AG09319 (cell line): ENCODE measurements around the gene STAB2.

Experiments
- DNase-seq: peaks from one replicate; pipeline ENCODE4 v3.0.0-alpha.2; 2010; ENCODE audit warnings: low read depth; ENCODE audit errors: extremely low read depth
- TF ChIP-seq, protein P1 (sequence below): IDR thresholded peaks from 2 replicates; pipeline ENCODE4 v1.5.1; 2011; ENCODE audit warnings: low read depth, mild to moderate bottlenecking, inconsistent platforms, low read length, moderate library complexity

Gene STAB2

DNA sequence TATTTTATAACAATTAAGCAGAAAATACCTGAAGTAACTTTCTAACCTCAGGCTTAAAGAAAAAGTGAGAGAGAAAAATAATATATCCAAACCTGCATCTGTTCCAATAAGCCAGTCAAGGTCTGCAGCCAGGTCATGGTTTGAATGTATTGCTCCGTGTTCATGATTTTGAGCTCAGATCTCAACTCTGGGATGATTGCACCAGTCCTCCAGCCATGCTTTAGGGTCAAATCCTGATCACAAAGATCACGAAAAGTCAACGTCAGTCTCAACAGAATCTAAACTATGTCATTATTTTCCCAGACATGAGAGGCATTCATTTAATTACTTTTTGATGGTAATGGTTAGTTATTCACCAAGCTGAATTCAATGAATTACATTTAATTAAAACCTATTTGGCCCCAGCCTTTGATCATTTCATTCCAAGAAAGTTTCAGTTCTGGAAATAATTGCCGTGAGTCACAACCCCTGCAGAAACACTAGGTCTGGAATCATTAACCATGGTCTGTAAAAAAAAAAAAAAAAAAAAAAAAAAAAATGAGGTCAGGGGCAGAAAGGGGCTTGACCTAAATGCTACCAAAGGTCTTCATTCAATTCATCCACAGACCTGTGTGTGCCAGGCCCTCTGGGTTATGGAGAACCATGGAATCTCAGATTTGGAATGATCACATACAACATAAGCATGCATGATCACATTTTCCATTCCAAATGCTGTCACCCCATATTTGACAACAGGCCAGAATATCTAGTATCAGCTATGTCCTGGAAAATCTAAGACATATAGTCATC lies 198.4 kb downstream of the STAB2 start:
- TF ChIP-seq, protein P1, sequence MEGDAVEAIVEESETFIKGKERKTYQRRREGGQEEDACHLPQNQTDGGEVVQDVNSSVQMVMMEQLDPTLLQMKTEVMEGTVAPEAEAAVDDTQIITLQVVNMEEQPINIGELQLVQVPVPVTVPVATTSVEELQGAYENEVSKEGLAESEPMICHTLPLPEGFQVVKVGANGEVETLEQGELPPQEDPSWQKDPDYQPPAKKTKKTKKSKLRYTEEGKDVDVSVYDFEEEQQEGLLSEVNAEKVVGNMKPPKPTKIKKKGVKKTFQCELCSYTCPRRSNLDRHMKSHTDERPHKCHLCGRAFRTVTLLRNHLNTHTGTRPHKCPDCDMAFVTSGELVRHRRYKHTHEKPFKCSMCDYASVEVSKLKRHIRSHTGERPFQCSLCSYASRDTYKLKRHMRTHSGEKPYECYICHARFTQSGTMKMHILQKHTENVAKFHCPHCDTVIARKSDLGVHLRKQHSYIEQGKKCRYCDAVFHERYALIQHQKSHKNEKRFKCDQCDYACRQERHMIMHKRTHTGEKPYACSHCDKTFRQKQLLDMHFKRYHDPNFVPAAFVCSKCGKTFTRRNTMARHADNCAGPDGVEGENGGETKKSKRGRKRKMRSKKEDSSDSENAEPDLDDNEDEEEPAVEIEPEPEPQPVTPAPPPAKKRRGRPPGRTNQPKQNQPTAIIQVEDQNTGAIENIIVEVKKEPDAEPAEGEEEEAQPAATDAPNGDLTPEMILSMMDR = no peak
- no peak for DNase-seq

DNA sequence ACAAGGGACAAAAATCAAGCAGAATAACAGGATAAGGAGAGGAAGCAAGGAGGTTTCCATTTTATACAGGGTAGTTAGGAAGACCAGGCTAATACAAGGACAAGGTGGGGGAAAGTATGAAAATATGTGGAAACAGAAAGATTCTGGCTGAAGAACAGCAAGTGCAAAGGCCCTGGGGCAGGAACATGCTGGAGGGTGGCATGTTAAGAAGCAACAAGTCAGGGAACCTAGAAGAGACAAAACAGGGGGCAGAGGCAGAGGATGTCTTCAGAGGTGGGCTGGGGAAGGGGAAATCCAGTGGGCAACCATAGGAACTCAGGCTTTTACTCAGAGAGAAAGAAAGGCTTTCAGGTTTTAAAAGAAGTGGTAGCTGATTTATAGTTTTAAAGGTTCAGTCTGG lies 199.1 kb downstream of the STAB2 start:
- TF ChIP-seq, protein P1 = no peak
- DNase-seq = no peak

DNA sequence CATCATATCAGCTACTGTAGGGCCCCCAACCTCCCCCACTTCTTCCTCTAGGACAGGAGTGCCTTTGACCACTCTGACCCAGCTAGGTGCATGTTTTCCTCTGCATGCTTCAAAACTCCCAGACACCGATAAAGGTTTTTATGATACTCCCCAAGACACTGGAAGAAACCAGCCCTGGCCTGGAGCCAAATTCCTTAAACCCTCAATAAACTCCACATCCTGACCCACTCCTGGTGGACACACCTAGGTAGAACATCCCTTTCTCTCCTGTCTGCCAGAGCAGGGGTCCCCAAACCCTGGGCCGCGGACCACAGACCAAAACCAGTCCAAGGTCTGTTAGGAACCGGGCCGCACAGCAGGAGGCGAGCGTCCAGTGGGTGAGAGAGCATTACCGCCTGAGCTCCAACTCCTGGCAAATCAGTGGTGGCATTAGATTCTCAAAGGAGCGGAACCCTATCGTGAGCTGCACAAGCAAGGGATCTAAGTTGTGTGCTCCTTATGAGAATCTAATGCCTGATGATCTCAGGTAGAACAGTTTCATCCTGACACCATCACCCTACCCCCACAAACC lies 204.4 kb downstream of the STAB2 start:
- TF ChIP-seq, protein P1 = no peak

DNA sequence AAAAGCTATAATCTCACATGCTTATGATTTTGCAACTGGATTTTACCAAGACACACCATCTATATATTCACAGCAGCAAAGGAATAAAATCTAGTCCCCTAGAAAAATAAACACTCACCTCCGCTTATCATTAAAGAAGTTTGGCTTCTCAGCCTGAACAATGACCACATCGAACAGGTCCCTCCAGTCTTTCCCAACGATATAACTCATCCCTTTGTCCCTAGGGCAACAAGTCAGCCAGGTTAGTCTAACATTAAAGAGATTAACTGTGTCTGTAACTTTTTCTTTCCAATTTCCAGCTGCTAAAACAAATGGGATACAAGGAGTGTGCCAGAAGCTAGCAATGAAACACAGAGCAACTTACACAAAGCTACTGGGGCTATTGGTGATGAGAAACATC lies 206.0 kb downstream of the STAB2 start:
- DNase-seq = no peak
- TF ChIP-seq, protein P1 = no peak

More for the DNA sequence above, 204.4 kb downstream of the STAB2 start:
- no peak for DNase-seq

DNA sequence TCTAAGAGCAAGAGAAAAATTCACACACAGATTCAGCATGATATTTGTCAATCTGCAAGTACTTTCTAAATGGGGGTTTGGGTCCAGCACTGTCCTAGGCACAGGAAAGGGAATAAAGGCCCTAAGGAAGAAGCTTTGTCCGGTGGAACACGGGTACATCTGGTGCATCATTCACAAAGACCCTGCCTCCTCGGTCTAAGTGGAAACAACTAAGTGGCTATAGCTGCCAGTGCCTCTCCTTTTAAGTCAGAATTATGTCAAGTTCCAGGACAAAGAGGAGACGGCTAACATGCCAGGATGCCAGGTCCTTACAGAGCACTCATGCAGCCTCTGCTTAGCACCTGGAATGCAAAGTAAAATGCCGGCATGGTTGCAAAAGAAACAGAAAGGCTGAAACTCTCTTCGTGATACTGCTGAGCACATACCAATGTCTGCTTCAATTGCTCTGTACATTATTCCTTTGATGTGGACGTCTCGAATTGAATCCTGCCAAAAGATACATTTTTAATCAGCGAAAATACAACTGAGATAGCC lies 206.5 kb downstream of the STAB2 start:
- TF ChIP-seq, protein P1 = no peak
- DNase-seq = no peak

DNA sequence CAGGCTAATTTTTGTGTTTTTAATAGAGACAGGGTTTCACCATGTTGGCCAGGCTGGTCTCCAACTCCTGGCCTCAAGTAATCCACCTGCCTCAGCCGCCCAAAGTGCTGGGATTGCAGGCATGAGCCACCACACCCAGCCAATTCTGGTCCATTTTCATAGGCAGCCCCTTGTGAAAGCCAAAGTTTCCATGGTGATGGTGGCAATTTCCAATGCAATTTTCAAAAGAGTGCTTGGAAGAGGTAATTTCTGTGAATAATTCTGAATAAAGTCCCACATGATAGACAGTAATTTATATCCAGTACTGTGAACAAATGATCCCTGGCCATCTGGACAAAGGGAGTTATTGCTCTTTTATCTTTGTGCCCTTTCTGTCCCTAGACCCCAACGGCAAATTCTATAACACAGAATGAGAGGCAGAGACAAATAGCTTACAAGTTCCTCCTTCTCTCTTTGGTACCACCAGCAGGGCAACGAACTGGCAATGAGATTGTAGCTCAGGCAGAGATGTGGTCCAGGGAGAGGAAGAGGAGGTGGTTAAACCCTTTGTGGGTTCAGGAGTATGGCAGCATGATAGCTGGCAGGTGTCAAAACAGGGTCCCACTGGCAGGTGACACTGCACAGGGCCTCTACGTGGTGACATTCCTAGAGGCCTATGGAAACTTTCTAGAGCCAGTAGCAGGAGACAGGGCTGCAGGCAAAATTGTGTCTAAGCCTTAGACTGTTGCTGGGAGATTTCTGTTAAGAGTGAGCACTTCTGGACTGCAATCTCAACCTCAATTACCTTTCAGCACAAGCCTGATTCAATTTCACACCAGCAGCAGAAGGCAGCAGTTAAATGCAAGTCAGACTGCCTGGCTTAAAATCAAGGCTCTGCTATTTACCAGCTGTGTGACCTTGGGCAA lies 207.5 kb downstream of the STAB2 start:
- no peak for DNase-seq
- TF ChIP-seq, protein P1 = no peak
